ENCODE results near the gene SP6. TPM values are rescaled to one million over a fixed set of nuclear protein-coding genes. Genes with fewer than 3 reads are reported as not detected.

Gene SP6
- total RNA-seq, 5 donors from 2014 or later (not counting 1 experiment from before 2014, with no cell fraction given) = 0.10 to 0.26 (median 0.13) TPM

- Histone ChIP-seq H3K4me3 (ENCODE audit: control insufficient read depth in 1 of 2, extremely low read depth in 1 of 2, low read length in 1 of 2) (peak overlapping the region in 1 of 2 donors; percentile 17), H3K9me3 (no peaks in the 10 kb centered on the region), H3K4me1 (ENCODE audit: control insufficient read depth in 1 of 2, extremely low read depth in 1 of 2, insufficient read depth in 2 of 2, low read length in 2 of 2) (peaks cover 4 to 35% of the 10 kb centered on the region in 2 experiments), H3K36me3 (ENCODE audit: control insufficient read depth in 2 of 2, extremely low read depth in 1 of 2, insufficient read depth in 1 of 2, low read length in 1 of 2) (no peaks in the 10 kb centered on the region), H3K27me3 (replicated peaks in 1 of 2; ENCODE audit: control insufficient read depth in 2 of 2, extremely low read depth in 1 of 2, insufficient read depth in 2 of 2, low read length in 1 of 2) (peaks cover 16 to 78% of the 10 kb centered on the region in 2 experiments), H3K27ac (ENCODE audit: low read length) (no peak overlapping the region)
- H3K36me3 Mint-ChIP-seq = no peaks in the 10 kb centered on the region
- no peaks in the 10 kb centered on the region for H3K9me3 Mint-ChIP-seq
- 27% methylated on average over 18 of the region's 32 CpGs for WGBS (ENCODE audit: insufficient coverage)
- CTCF ChIA-PET = interaction anchor here (0.6 to 1.0 kb wide), 3 partner anchors 11 to 141 kb away, joined by 3 to 11 read pairs (median 3); partner anchors contain the start of gene SCRN2 (in 1 of the 2)
- H3K4me1 Mint-ChIP-seq = peaks cover 16 to 33% (median 31%) of the 10 kb centered on the region in 3 donors
- DNase-seq = no peak
- peak overlapping the region in 1 of 2 donors; percentile 8 for H3K27ac Mint-ChIP-seq
- peak overlapping the region in 2 of 3 donors; percentile 17 to 73 for H3K4me3 Mint-ChIP-seq
- H3K27me3 Mint-ChIP-seq = peaks cover 59 to 82% of the 10 kb centered on the region in 2 donors
- POLR2A ChIA-PET = no interaction called here
- ATAC-seq (replicated peaks in 1 of 4) = no peak
Observed at GRCh38 chr17:47852113-47852949, 1.4 kb upstream of the SP6 start.

GRCh38 chr17:47851764-47852112 is 775 bp upstream of the SP6 start:
- Histone ChIP-seq H3K4me1 (ENCODE audit: control insufficient read depth in 1 of 2, extremely low read depth in 1 of 2, insufficient read depth in 2 of 2, low read length in 2 of 2) (peaks cover 4 to 41% of the 10 kb centered on the region in 2 experiments), H3K27ac (ENCODE audit: low read length) (no peak overlapping the region), H3K36me3 (ENCODE audit: control insufficient read depth in 2 of 2, extremely low read depth in 1 of 2, insufficient read depth in 1 of 2, low read length in 1 of 2) (no peaks in the 10 kb centered on the region), H3K4me3 (ENCODE audit: control insufficient read depth in 1 of 2, extremely low read depth in 1 of 2, low read length in 1 of 2) (peak overlapping the region in 1 of 2 donors; percentile 17), H3K27me3 (replicated peaks in 1 of 2; ENCODE audit: control insufficient read depth in 2 of 2, extremely low read depth in 1 of 2, insufficient read depth in 2 of 2, low read length in 1 of 2) (peaks cover 16 to 78% of the 10 kb centered on the region in 2 experiments), H3K9me3 (no peaks in the 10 kb centered on the region)
- H3K9me3 Mint-ChIP-seq = no peaks in the 10 kb centered on the region
- peaks cover 22 to 39% (median 36%) of the 10 kb centered on the region in 3 donors for H3K4me1 Mint-ChIP-seq
- H3K27ac Mint-ChIP-seq = peak overlapping the region in 1 of 2 donors; percentile 8
- DNase-seq (no peak), ATAC-seq (replicated peaks in 1 of 4) (no peak)
- no peaks in the 10 kb centered on the region for H3K36me3 Mint-ChIP-seq
- ChIA-PET POLR2A (no interaction called here), CTCF (interaction anchor here in 1 of 2 donors (1.0 kb wide), 1 partner anchor 11 kb away, joined by 3 read pairs; the partner anchor contains the start of gene SCRN2)
- H3K27me3 Mint-ChIP-seq = peaks cover 64 to 82% of the 10 kb centered on the region in 2 donors
- WGBS (ENCODE audit: insufficient coverage) = 14% methylated on average over 6 of the region's 11 CpGs
- peak overlapping the region in 1 of 3 donors; percentile 73 for H3K4me3 Mint-ChIP-seq

- Mint-ChIP-seq H3K27ac (no peak overlapping the region), H3K27me3 (peaks cover 74 to 82% of the 10 kb centered on the region in 2 donors), H3K4me3 (peak overlapping the region; percentile 41 to 73 (median 45)), H3K4me1 (peaks cover 23 to 40% (median 36%) of the 10 kb centered on the region in 3 donors), H3K9me3 (no peaks in the 10 kb centered on the region), H3K36me3 (no peaks in the 10 kb centered on the region)
- Histone ChIP-seq H3K27me3 (replicated peaks in 1 of 2; ENCODE audit: control insufficient read depth in 2 of 2, extremely low read depth in 1 of 2, insufficient read depth in 2 of 2, low read length in 1 of 2) (peaks cover 28 to 86% of the 10 kb centered on the region in 2 experiments), H3K9me3 (no peaks in the 10 kb centered on the region), H3K4me3 (ENCODE audit: control insufficient read depth in 1 of 2, extremely low read depth in 1 of 2, low read length in 1 of 2) (peak overlapping the region; percentile 12 to 55), H3K36me3 (ENCODE audit: control insufficient read depth in 2 of 2, extremely low read depth in 1 of 2, insufficient read depth in 1 of 2, low read length in 1 of 2) (no peaks in the 10 kb centered on the region), H3K4me1 (ENCODE audit: control insufficient read depth in 1 of 2, extremely low read depth in 1 of 2, insufficient read depth in 2 of 2, low read length in 2 of 2) (peaks cover 4 to 43% of the 10 kb centered on the region in 2 experiments), H3K27ac (ENCODE audit: low read length) (no peak overlapping the region)
- CTCF ChIA-PET = interaction anchor here in 1 of 2 donors (0.9 kb wide), 1 partner anchor 9 kb away, joined by 3 read pairs; no protein-coding TSS in a partner anchor
- 80% methylated on average over 9 of the region's 9 CpGs for WGBS (ENCODE audit: insufficient coverage)
- no peak for DNase-seq
- ATAC-seq (replicated peaks in 1 of 4) = no peak
- POLR2A ChIA-PET = interaction anchor here in 1 of 2 donors (0.6 kb wide), 1 partner anchor 70 kb away, joined by 5 read pairs; no protein-coding TSS in a partner anchor
Observed at GRCh38 chr17:47850373-47850691, 631 bp downstream of the SP6 start.

- H3K27ac Mint-ChIP-seq = no peak overlapping the region
- H3K4me1 ChIP-seq (ENCODE audit: control insufficient read depth in 1 of 2, extremely low read depth in 1 of 2, insufficient read depth in 2 of 2, low read length in 2 of 2) = peaks cover 4 to 43% of the 10 kb centered on the region in 2 experiments
- no peak overlapping the region for H3K27ac ChIP-seq (ENCODE audit: low read length)
- peaks cover 61 to 74% of the 10 kb centered on the region in 2 donors for H3K27me3 Mint-ChIP-seq
- H3K27me3 ChIP-seq (replicated peaks in 1 of 2; ENCODE audit: control insufficient read depth in 2 of 2, extremely low read depth in 1 of 2, insufficient read depth in 2 of 2, low read length in 1 of 2) = peaks cover 23 to 94% of the 10 kb centered on the region in 2 experiments
- H3K4me3 ChIP-seq (ENCODE audit: control insufficient read depth in 1 of 2, extremely low read depth in 1 of 2, low read length in 1 of 2) = no peak overlapping the region
- CTCF ChIA-PET = interaction anchor here in 1 of 2 donors (1.0 kb wide), 1 partner anchor 41 kb away, joined by 3 read pairs; no protein-coding TSS in a partner anchor
- ATAC-seq (replicated peaks in 1 of 4) (no peak), DNase-seq (no peak)
- H3K36me3 ChIP-seq (ENCODE audit: control insufficient read depth in 2 of 2, extremely low read depth in 1 of 2, insufficient read depth in 1 of 2, low read length in 1 of 2) = no peaks in the 10 kb centered on the region
- POLR2A ChIA-PET = interaction anchor here in 1 of 2 donors (0.5 kb wide), 1 partner anchor 172 kb away, joined by 4 read pairs; no protein-coding TSS in a partner anchor
- H3K9me3 ChIP-seq = no peaks in the 10 kb centered on the region
- H3K4me3 Mint-ChIP-seq = no peak overlapping the region
- peaks cover 24 to 34% (median 31%) of the 10 kb centered on the region in 3 donors for H3K4me1 Mint-ChIP-seq
- H3K36me3 Mint-ChIP-seq = no peaks in the 10 kb centered on the region
- no peaks in the 10 kb centered on the region for H3K9me3 Mint-ChIP-seq
- WGBS (ENCODE audit: insufficient coverage) = 64% methylated on average over 7 of the region's 23 CpGs
Observed at GRCh38 chr17:47848198-47848513, 2.8 kb downstream of the SP6 start.

GRCh38 chr17:47847341-47848197 is 3.4 kb downstream of the SP6 start:
- POLR2A ChIA-PET = no interaction called here
- Histone ChIP-seq H3K4me3 (ENCODE audit: control insufficient read depth in 1 of 2, extremely low read depth in 1 of 2, low read length in 1 of 2) (peak overlapping the region in 1 of 2 donors; percentile 15), H3K27ac (ENCODE audit: low read length) (no peak overlapping the region), H3K27me3 (replicated peaks in 1 of 2; ENCODE audit: control insufficient read depth in 2 of 2, extremely low read depth in 1 of 2, insufficient read depth in 2 of 2, low read length in 1 of 2) (peaks cover 22 to 88% of the 10 kb centered on the region in 2 experiments), H3K36me3 (ENCODE audit: control insufficient read depth in 2 of 2, extremely low read depth in 1 of 2, insufficient read depth in 1 of 2, low read length in 1 of 2) (no peaks in the 10 kb centered on the region), H3K4me1 (ENCODE audit: control insufficient read depth in 1 of 2, extremely low read depth in 1 of 2, insufficient read depth in 2 of 2, low read length in 2 of 2) (peaks cover 4 to 43% of the 10 kb centered on the region in 2 experiments), H3K9me3 (no peaks in the 10 kb centered on the region)
- H3K36me3 Mint-ChIP-seq = no peaks in the 10 kb centered on the region
- DNase-seq = peak in 14 of 35 experiments; percentile 4 to 53 (median 32)
- 30% methylated on average over 69 of the region's 71 CpGs for WGBS (ENCODE audit: insufficient coverage)
- H3K27ac Mint-ChIP-seq = no peak overlapping the region
- peak overlapping the region in 1 of 3 donors; percentile 44 for H3K4me3 Mint-ChIP-seq
- peaks cover 56 to 69% of the 10 kb centered on the region in 2 donors for H3K27me3 Mint-ChIP-seq
- peak in 1 of 4 experiments; percentile 63 for ATAC-seq (replicated peaks in 1 of 4)
- CTCF ChIA-PET = interaction anchor here (1.0 to 3.1 kb wide), 2 partner anchors 42 to 43 kb away, joined by 3 to 25 read pairs; no protein-coding TSS in a partner anchor
- no peaks in the 10 kb centered on the region for H3K9me3 Mint-ChIP-seq
- peaks cover 28 to 38% (median 35%) of the 10 kb centered on the region in 3 donors for H3K4me1 Mint-ChIP-seq

All from T-cell (primary cell).